ENCODE results near the gene LYPD6B. TPM values are rescaled to one million over a fixed set of nuclear protein-coding genes. Genes with fewer than 3 reads are reported as not detected.

LYPD6B gene
- total and polyA plus RNA-seq, 10 of the 15 experiments (the other 5 are each of a cell fraction or from before 2014, with no cell fraction given) = 1.0 to 6.6 (median 4.0) TPM

GRCh38 chr2:149175956-149176355 is 137.5 kb downstream of the LYPD6B start (continued):
- no peak for TF ChIP-seq REST (IDR thresholded peaks at IDR 0.05; ENCODE audit: low read depth, low read length)

DNA sequence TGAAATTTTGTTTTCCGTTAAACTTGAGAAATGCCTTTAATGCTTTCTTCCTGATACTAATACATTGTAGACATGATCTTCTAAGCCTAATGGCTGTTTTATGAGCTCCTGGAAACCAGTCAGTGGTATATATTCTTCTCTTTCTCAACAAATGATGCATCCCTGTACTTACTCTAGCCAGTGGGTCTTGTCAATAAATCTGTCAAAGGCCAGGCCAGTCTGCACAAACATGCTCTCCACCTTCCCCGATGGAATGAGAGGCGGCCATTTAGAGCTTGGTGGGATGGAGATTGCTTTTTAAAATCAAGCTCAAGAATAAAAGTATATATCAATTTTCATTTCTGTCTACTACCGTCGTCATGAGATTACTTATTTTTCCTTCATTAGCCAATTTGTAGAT is 140.1 kb downstream of the LYPD6B start:
- ChIA-PET CTCF (interaction anchor here (1.7 kb wide), 1 partner anchor 9 kb away, joined by 3 read pairs; no protein-coding TSS in a partner anchor), RAD21 (ENCODE audit: unreplicated experiment) (no interaction called here), SMC1A (ENCODE audit: uncharacterized antibody, unreplicated experiment) (no interaction called here), POLR2A (no interaction called here)
- no peaks in the 10 kb centered on the region for H3K79me2 ChIP-seq (ENCODE audit: control insufficient read depth, insufficient read depth, low read length)
- in situ Hi-C loops (cut with MboI) = no loop called here
- no peaks in the 10 kb centered on the region for H3K4me1 ChIP-seq (ENCODE audit: control insufficient read depth, insufficient read depth, low read length)
- no peak overlapping the region for H2AFZ ChIP-seq (ENCODE audit: control insufficient read depth, low read depth, low read length)
- no peak for ATAC-seq
- no peak overlapping the region for H3K27ac ChIP-seq (ENCODE audit: control insufficient read depth, insufficient read depth)
- no peak for FAIRE-seq
- no TSS peak for BruUV-seq (replicated peaks)
- no peak overlapping the region for H3K9ac ChIP-seq (ENCODE audit: control insufficient read depth, insufficient read depth, low read length)
- H3K4me3 ChIP-seq = no peak overlapping the region
- intact Hi-C loops (cut with micrococcal nuclease; ENCODE audit: unreplicated experiment) = no loop called here
- no peak for DNase-seq (ENCODE audit: low read depth, low spot score)
- H3K4me2 ChIP-seq (ENCODE audit: control insufficient read depth, insufficient read depth) = no peak overlapping the region
- no peaks in the 10 kb centered on the region for H3K27me3 ChIP-seq (replicated peaks in 1 of 2; ENCODE audit: control insufficient read depth in 2 of 2, insufficient read depth in 2 of 2, low read length in 1 of 2)
- H4K20me1 ChIP-seq (ENCODE audit: control insufficient read depth, insufficient read depth) = no peaks in the 10 kb centered on the region
- no peaks in the 10 kb centered on the region for H3K36me3 ChIP-seq (ENCODE audit: control insufficient read depth in 2 of 2, insufficient read depth in 2 of 2, low read length in 1 of 2)
- WGBS (ENCODE audit: insufficient coverage, insufficient replicate concordance, low lambda C conversion rate, missing lambda C conversion rate) = 94% methylated on average over 5 of the region's 5 CpGs
- no peaks in the 10 kb centered on the region for H3K9me3 ChIP-seq (replicated peaks; ENCODE audit: control insufficient read depth, insufficient read depth, low read length)
- TF ChIP-seq, protein P1, sequence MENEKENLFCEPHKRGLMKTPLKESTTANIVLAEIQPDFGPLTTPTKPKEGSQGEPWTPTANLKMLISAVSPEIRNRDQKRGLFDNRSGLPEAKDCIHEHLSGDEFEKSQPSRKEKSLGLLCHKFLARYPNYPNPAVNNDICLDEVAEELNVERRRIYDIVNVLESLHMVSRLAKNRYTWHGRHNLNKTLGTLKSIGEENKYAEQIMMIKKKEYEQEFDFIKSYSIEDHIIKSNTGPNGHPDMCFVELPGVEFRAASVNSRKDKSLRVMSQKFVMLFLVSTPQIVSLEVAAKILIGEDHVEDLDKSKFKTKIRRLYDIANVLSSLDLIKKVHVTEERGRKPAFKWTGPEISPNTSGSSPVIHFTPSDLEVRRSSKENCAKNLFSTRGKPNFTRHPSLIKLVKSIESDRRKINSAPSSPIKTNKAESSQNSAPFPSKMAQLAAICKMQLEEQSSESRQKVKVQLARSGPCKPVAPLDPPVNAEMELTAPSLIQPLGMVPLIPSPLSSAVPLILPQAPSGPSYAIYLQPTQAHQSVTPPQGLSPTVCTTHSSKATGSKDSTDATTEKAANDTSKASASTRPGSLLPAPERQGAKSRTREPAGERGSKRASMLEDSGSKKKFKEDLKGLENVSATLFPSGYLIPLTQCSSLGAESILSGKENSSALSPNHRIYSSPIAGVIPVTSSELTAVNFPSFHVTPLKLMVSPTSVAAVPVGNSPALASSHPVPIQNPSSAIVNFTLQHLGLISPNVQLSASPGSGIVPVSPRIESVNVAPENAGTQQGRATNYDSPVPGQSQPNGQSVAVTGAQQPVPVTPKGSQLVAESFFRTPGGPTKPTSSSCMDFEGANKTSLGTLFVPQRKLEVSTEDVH (IDR thresholded peaks at IDR 0.05; ENCODE audit: low read depth, partially characterized antibody) = no peak
- TF ChIP-seq RBBP5 (conservative IDR thresholded peaks at IDR 0.05) (no peak), MEF2A (IDR thresholded peaks at IDR 0.05; ENCODE audit: insufficient read depth, low read depth, low read length) (no peak), HCFC1 (IDR thresholded peaks at IDR 0.05; ENCODE audit: low read length) (no peak), STAT3 (IDR thresholded peaks at IDR 0.05; ENCODE audit: low read depth, low read length) (no peak), ZBED1 (IDR thresholded peaks at IDR 0.05; ENCODE audit: borderline replicate concordance) (no peak), SMARCA5 (IDR thresholded peaks at IDR 0.05) (no peak), BCL3 (IDR thresholded peaks at IDR 0.05; ENCODE audit: borderline replicate concordance, insufficient read depth, low read depth, low read length, poor library complexity, severe bottlenecking) (no peak), IKZF2 (IDR thresholded peaks at IDR 0.05) (no peak), ZNF217 (IDR thresholded peaks at IDR 0.05) (no peak), BRCA1 (IDR thresholded peaks at IDR 0.05; ENCODE audit: low read depth, low read length) (no peak), SIN3A (IDR thresholded peaks at IDR 0.05; ENCODE audit: low read depth, low read length) (no peak), ATF2 (IDR thresholded peaks at IDR 0.05; ENCODE audit: low read length) (no peak), ZNF24 (IDR thresholded peaks at IDR 0.05) (no peak)
